ENCODE measurements around the gene ABHD10. TPM values are rescaled to one million over a fixed set of nuclear protein-coding genes. Genes with fewer than 3 reads are reported as not detected.

The ABHD10 gene
- total RNA-seq, 6 donors from 2014 or later, result 3.2 to 26.4 (median 18.1) TPM

DNA sequence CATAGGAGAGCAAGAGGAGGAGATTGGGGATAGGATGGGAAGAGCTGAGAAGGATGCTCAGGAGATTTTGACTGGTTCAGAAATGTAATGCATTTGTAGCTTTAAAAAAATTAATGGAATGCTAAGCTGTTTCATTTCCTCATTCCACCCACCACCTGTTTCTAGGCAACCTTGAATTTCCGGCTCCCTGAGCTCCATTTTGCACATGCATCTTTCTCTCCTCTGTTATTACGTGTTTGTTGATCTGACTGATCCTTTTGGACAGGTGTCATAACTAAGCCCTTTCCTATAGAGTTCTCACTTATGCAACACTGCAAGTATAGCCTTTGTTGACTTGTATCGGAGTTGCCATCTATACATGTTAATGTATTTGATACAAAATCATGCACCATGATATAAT, 60.0 kb downstream of the ABHD10 start:
- TF ChIP-seq POLR2AphosphoS5 (IDR thresholded peaks at IDR 0.05) (no peak), POLR2A (IDR thresholded peaks at IDR 0.05) (no peak), EP300 (IDR thresholded peaks at IDR 0.05) (no peak)
- TF ChIP-seq, protein P1, sequence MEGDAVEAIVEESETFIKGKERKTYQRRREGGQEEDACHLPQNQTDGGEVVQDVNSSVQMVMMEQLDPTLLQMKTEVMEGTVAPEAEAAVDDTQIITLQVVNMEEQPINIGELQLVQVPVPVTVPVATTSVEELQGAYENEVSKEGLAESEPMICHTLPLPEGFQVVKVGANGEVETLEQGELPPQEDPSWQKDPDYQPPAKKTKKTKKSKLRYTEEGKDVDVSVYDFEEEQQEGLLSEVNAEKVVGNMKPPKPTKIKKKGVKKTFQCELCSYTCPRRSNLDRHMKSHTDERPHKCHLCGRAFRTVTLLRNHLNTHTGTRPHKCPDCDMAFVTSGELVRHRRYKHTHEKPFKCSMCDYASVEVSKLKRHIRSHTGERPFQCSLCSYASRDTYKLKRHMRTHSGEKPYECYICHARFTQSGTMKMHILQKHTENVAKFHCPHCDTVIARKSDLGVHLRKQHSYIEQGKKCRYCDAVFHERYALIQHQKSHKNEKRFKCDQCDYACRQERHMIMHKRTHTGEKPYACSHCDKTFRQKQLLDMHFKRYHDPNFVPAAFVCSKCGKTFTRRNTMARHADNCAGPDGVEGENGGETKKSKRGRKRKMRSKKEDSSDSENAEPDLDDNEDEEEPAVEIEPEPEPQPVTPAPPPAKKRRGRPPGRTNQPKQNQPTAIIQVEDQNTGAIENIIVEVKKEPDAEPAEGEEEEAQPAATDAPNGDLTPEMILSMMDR (IDR thresholded peaks at IDR 0.05), result no peak
- ATAC-seq (ENCODE audit: low FRiP score in 2 of 2) (no peak), DNase-seq (no peak)
- Histone ChIP-seq H3K27me3 (no peaks in the 10 kb centered on the region), H3K9me3 (no peaks in the 10 kb centered on the region), H3K36me3 (no peaks in the 10 kb centered on the region), H3K4me3 (no peak overlapping the region), H3K4me1 (peaks cover 0 to 7% (median 2%) of the 10 kb centered on the region in 4 donors), H3K27ac (no peak overlapping the region)
- 59 to 72% methylated on average over 3 of the region's 3 CpGs for WGBS, 2 donors

DNA sequence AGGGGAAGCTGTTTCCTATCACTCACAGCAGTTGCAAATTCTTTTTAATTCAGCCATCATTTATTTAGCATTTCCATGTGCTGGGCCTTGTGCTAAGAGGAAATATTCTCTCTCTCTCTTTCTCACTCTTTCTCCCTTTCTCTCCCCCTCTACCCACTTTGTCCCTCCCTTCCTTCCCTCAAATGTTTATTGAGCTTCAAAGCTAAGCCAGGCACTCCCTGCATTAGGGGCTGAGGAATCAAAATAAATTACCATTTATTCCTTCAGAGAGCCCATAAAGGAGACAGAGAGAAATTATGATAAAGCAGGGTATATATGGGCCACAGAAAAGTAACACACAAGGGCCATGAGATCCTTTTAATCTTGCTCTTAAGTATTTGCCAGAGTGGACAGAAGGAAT, 62.5 kb downstream of the ABHD10 start:
- DNase-seq (no peak), ATAC-seq (ENCODE audit: low FRiP score in 2 of 2) (no peak)
- Histone ChIP-seq H3K27me3 (no peaks in the 10 kb centered on the region), H3K4me1 (peaks cover 0 to 8% (median 3%) of the 10 kb centered on the region in 4 donors), H3K9me3 (no peaks in the 10 kb centered on the region), H3K4me3 (no peak overlapping the region), H3K27ac (no peak overlapping the region), H3K36me3 (no peaks in the 10 kb centered on the region)
- TF ChIP-seq, protein P1 (IDR thresholded peaks at IDR 0.05), result no peak
- TF ChIP-seq EP300 (IDR thresholded peaks at IDR 0.05) (no peak), POLR2AphosphoS5 (IDR thresholded peaks at IDR 0.05) (no peak), POLR2A (IDR thresholded peaks at IDR 0.05) (no peak)

DNA sequence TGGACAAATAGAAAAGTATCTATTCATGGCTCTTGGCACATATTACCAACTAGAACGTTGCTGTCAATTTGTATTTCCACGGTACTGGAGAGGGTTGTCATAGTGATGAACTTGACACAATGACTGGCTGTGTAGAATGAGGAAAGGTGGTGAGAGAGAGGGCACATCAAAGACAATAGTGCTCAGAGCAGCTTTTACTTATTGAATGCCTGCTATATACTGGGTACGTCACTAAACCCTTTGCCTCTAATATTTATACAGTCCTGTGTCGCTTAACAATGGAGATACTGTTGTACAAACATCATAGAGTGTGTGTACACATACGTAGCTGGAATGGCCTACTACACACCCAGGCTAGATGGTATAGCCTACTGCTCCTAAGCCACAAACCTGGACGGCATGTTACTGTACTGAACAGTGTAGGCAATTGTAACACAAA, 64.0 kb downstream of the ABHD10 start:
- peak in 1 of 2 donors; percentile 25 for ATAC-seq (ENCODE audit: low FRiP score in 2 of 2)
- Histone ChIP-seq H3K27me3 (no peaks in the 10 kb centered on the region), H3K36me3 (no peaks in the 10 kb centered on the region), H3K4me1 (peaks cover 0 to 8% (median 3%) of the 10 kb centered on the region in 4 donors), H3K27ac (no peak overlapping the region), H3K9me3 (no peaks in the 10 kb centered on the region), H3K4me3 (no peak overlapping the region)
- no peak for DNase-seq
- WGBS, 2 donors, result 67 to 82% methylated on average over 6 of the region's 6 CpGs
- TF ChIP-seq, protein P1 (IDR thresholded peaks at IDR 0.05), result no peak
- no peak for TF ChIP-seq POLR2AphosphoS5 (IDR thresholded peaks at IDR 0.05)
- TF ChIP-seq POLR2A (IDR thresholded peaks at IDR 0.05), result no peak
- no peak for TF ChIP-seq EP300 (IDR thresholded peaks at IDR 0.05)

Other genes starting within 250 kb of the ABHD10 start
- gene PHLDB2, start 119.8 kb upstream of the ABHD10 start, total RNA-seq, result 10 to 100 TPM; 22.4 to 67.1 (median 42.7) TPM
- gene TAGLN3, start 19.9 kb downstream of the ABHD10 start, total RNA-seq, result 1 to 10 TPM in 1 of 6 donors, not detected in 5; 1.5 TPM
- under 1 TPM in 3 of 6 donors, not detected in 3; 0.15 to 0.39 (median 0.29) TPM for gene TMPRSS7, start 55.7 kb downstream of the ABHD10 start, total RNA-seq
- gene C3orf52, start 107.4 kb downstream of the ABHD10 start, total RNA-seq, result 10 to 100 TPM; 17.1 to 74.6 (median 28.4) TPM
- gene GCSAM, start 154.2 kb downstream of the ABHD10 start, total RNA-seq, result under 1 TPM in 4 of 6 donors, not detected in 2; 0.31 to 0.81 (median 0.52) TPM

All from upper lobe of left lung (tissue), 6 donors.